B cell (primary cell): ENCODE results near the gene FOLR3. TPM values are rescaled to one million over a fixed set of nuclear protein-coding genes. Genes with fewer than 3 reads are reported as not detected.

Source experiments
- ATAC-seq: fragments of 200-7000 bp; cut with Tn5 transposase; one replicate; pipeline ENCODE4 v1.10.0; 2021; ENCODE audit warnings: low read depth, mild to moderate bottlenecking, moderate number of reproducible peaks, moderate library complexity
- CTCF ChIA-PET: fragments of 350-600 bp; sonication (Branson Sonifier 250); formaldehyde crosslinking; loops from one replicate; lab custom pipeline; 2021; ENCODE audit warnings: antibody characterized with exemption, inconsistent platforms; lab: Charles Lee
- POLR2A ChIA-PET: fragments of 350-600 bp; sonication (Branson Sonifier 250); formaldehyde crosslinking; loops from one replicate; lab custom pipeline; 2021; ENCODE audit warnings: antibody characterized with exemption; lab: Charles Lee
- DNase-seq: peaks from one replicate; pipeline ENCODE4 v3.0.0; 2013
- H2AFZ ChIP-seq: 2 replicates; pipeline ENCODE4 v1.6.1; 2012; ENCODE audit warnings: mild to moderate bottlenecking, low read depth, low read length; ENCODE audit not compliant: insufficient read depth, poor library complexity, severe bottlenecking
- H3K27ac ChIP-seq, 2 donors: 1 replicate in 1 of 2; 2 replicates in 1 of 2; pipeline ENCODE4 v1.5.1; 2012 to 2013; ENCODE audit warnings: low read length in 2 of 2, mild to moderate bottlenecking in 2 of 2, moderate library complexity in 1 of 2
- H3K27me3 ChIP-seq, 4 experiments: fragments of 200-600 bp in 1 of 4; sonication (generic) in 1 of 4; replicated peaks in 1 of 4; 1 replicate in 2 of 4; 2 replicates in 2 of 4; pipeline versions ENCODE4 v1.6.1 to v1.7.0; 2013 to 2016; ENCODE audit warnings: low read length in 3 of 4, mild to moderate bottlenecking in 2 of 4, mixed read lengths in 1 of 4, moderate library complexity in 1 of 4; ENCODE audit not compliant: insufficient read depth in 4 of 4, control insufficient read depth in 3 of 4; ENCODE audit errors: control extremely low read depth in 1 of 4
- H3K36me3 ChIP-seq, 2 experiments: replicated peaks in 1 of 2; 1 replicate in 1 of 2; 2 replicates in 1 of 2; pipeline versions ENCODE4 v1.6.1 to v1.7.1; 2013; ENCODE audit warnings: low read length in 1 of 2; ENCODE audit not compliant: insufficient read depth in 2 of 2, control insufficient read depth in 1 of 2; ENCODE audit errors: control extremely low read depth in 1 of 2, extremely low read depth in 1 of 2
- H3K4me1 ChIP-seq, 2 donors: fragments of 200-600 bp in 1 of 2; sonication (generic) in 1 of 2; 1 replicate in 1 of 2; 2 replicates in 1 of 2; pipeline versions ENCODE4 v1.5.1 to v1.6.1; 2013 to 2017; ENCODE audit warnings: low read length in 2 of 2; ENCODE audit not compliant: control insufficient read depth in 2 of 2, insufficient read depth in 2 of 2
- H3K4me2 ChIP-seq: replicated peaks from 2 replicates; pipeline ENCODE3; 2012; ENCODE audit warnings: mild to moderate bottlenecking, low read depth, low read length; ENCODE audit not compliant: poor library complexity, severe bottlenecking
- H3K4me3 ChIP-seq, 5 experiments: fragments of 200-600 bp in 1 of 5; sonication (generic) in 1 of 5; 1 replicate in 3 of 5; 2 replicates in 2 of 5; pipeline versions ENCODE4 v1.5.1 to v1.7.0; 2011 to 2016; ENCODE audit warnings: low read length in 4 of 5, mild to moderate bottlenecking in 4 of 5, low read depth in 2 of 5, control low read depth in 1 of 5, moderate library complexity in 1 of 5; ENCODE audit not compliant: insufficient read depth in 1 of 5; ENCODE audit errors: control extremely low read depth in 1 of 5, extremely low read depth in 1 of 5
- H3K79me2 ChIP-seq: fragments of 200-600 bp; sonication (generic); one replicate; pipeline ENCODE4 v1.6.0; 2016; ENCODE audit warnings: low read length; ENCODE audit not compliant: control insufficient read depth, insufficient read depth
- H3K9ac ChIP-seq: fragments of 200-600 bp; sonication (generic); 2 replicates; pipeline ENCODE4 v1.6.1; 2017; ENCODE audit warnings: mild to moderate bottlenecking, low read length, moderate library complexity
- H3K9me3 ChIP-seq, 3 donors: one replicate each; pipeline versions ENCODE4 v1.6.1 to v1.7.1; 2013; ENCODE audit warnings: low read length in 2 of 3; ENCODE audit not compliant: control insufficient read depth in 2 of 3, insufficient read depth in 1 of 3; ENCODE audit errors: control extremely low read depth in 1 of 3
- H4K20me1 ChIP-seq: 2 replicates; pipeline ENCODE4 v1.6.0; 2012; ENCODE audit warnings: mild to moderate bottlenecking, low read length; ENCODE audit not compliant: insufficient read depth, control insufficient read depth, poor library complexity, severe bottlenecking
- H3K27ac Mint-ChIP-seq: one replicate; pipeline ENCODE4 v1.8.0; 2021; ENCODE audit warnings: mixed read lengths
- H3K27me3 Mint-ChIP-seq: one replicate; pipeline ENCODE4 v1.8.0; 2021; ENCODE audit warnings: mixed read lengths
- H3K4me1 Mint-ChIP-seq: one replicate; pipeline ENCODE4 v1.8.0; 2021; ENCODE audit warnings: mixed read lengths
- H3K4me3 Mint-ChIP-seq: one replicate; pipeline ENCODE4 v1.8.0; 2021; ENCODE audit warnings: mixed read lengths
- H3K9me3 Mint-ChIP-seq: one replicate; pipeline ENCODE4 v1.8.0; 2022; ENCODE audit warnings: mixed read lengths; ENCODE audit not compliant: insufficient read depth
- EZH2 ChIP-seq: IDR thresholded peaks from 2 replicates; pipeline ENCODE4 v1.6.1; 2012; ENCODE audit warnings: borderline replicate concordance, low read depth, mild to moderate bottlenecking, moderate library complexity, low read length; ENCODE audit not compliant: insufficient read depth, poor library complexity, severe bottlenecking
- WGBS: methylation state at CpG from one replicate; pipeline ENCODE4 v1.1.5; 2013; ENCODE audit warnings: missing lambda C conversion rate; ENCODE audit not compliant: insufficient coverage; 5-methylcytosine and 5-hydroxymethylcytosine counted together
- intact Hi-C: fragments of 100-400 bp; cut with micrococcal nuclease; formaldehyde crosslinking; loops from one replicate; pipeline ENCODE4 v1.10.0; 2022
- polyA plus RNA-seq: library from polyadenylated mRNA; depleted of rRNA; stranded (reverse); fragments of >200 nt; gene quantifications from 2 replicates; pipeline ENCODE4 v1.2.3, GENCODE V29; 2012
- total RNA-seq, 2 donors: library from RNA; stranded (reverse); fragments of 120-200 nt in 1 of 2; gene quantifications; 1 replicate in 1 of 2; 2 replicates in 1 of 2; pipeline versions ENCODE4 v1.2.3 to v1.2.4, GENCODE V29; 2013 to 2022
- TF ChIP-seq, protein P1 (sequence below): fragments of 200-600 bp; IDR thresholded peaks from one replicate; pipeline ENCODE4 v1.8.0; 2022; ENCODE audit warnings: antibody characterized with exemption, mild to moderate bottlenecking

FOLR3 gene
- total and polyA plus RNA-seq, 2 donors (not counting 1 experiment from before 2014, with no cell fraction given) = 0.10 TPM; not detected in 1

DNA sequence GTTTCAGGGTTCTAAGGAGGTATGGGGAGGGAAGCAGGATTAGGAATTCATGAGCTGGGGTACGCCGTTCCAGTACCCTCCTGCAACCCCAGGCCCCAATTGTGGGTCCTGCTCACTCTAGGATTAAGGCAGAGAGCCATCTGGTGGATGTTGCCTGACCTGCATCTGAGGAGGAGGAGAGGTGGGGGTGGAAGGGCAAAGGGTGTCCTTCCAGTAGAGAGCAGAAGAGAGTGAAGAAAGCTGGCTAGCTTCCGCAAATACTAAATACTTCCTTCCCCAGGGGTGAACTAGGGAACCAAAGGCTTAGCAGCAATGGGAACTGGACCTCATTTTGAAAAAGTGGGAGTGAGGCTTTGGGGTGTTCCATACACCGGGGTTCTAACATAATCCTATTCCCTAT lies 44.2 kb upstream of the FOLR3 start:
- peaks cover 7 to 14% of the 10 kb centered on the region in 2 donors for H3K4me1 ChIP-seq
- peaks cover 0 to 33% of the 10 kb centered on the region in 2 experiments for H3K36me3 ChIP-seq
- TF ChIP-seq EZH2 = no peak
- TF ChIP-seq, protein P1, sequence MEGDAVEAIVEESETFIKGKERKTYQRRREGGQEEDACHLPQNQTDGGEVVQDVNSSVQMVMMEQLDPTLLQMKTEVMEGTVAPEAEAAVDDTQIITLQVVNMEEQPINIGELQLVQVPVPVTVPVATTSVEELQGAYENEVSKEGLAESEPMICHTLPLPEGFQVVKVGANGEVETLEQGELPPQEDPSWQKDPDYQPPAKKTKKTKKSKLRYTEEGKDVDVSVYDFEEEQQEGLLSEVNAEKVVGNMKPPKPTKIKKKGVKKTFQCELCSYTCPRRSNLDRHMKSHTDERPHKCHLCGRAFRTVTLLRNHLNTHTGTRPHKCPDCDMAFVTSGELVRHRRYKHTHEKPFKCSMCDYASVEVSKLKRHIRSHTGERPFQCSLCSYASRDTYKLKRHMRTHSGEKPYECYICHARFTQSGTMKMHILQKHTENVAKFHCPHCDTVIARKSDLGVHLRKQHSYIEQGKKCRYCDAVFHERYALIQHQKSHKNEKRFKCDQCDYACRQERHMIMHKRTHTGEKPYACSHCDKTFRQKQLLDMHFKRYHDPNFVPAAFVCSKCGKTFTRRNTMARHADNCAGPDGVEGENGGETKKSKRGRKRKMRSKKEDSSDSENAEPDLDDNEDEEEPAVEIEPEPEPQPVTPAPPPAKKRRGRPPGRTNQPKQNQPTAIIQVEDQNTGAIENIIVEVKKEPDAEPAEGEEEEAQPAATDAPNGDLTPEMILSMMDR = peak; percentile 82
- no peaks in the 10 kb centered on the region for H4K20me1 ChIP-seq
- H3K4me1 Mint-ChIP-seq = peaks cover 16% of the 10 kb centered on the region
- H3K9me3 Mint-ChIP-seq = no peaks in the 10 kb centered on the region
- H3K9ac ChIP-seq = no peak overlapping the region
- 6% methylated on average over 2 of the region's 4 CpGs for WGBS
- ATAC-seq = peak; percentile 99
- H3K79me2 ChIP-seq = no peaks in the 10 kb centered on the region
- CTCF ChIA-PET = interaction anchor here (0.6 to 7.2 kb wide), 28 partner anchors 9 to 339 kb away, joined by 3 to 292 read pairs (median 4); partner anchors contain the start of genes ANAPC15, IL18BP, LAMTOR1 and RNF121
- POLR2A ChIA-PET = interaction anchor here (1.2 to 1.5 kb wide), 2 partner anchors 21 to 51 kb away, joined by 4 to 6 read pairs; partner anchors contain the start of gene ANAPC15
- H3K4me3 ChIP-seq = no peak overlapping the region
- H3K4me3 Mint-ChIP-seq = no peak overlapping the region
- peak overlapping the region; percentile 73 for H3K27ac Mint-ChIP-seq
- no peaks in the 10 kb centered on the region for H3K9me3 ChIP-seq
- intact Hi-C loops = loop anchor here (1.0 kb wide), 2 partner anchors 11 to 114 kb away; partner anchors contain the start of genes LRRC51 and NUMA1
- DNase-seq = peak; percentile 85
- H2AFZ ChIP-seq = no peak overlapping the region
- no peaks in the 10 kb centered on the region for H3K27me3 Mint-ChIP-seq
- peak overlapping the region; percentile 7 for H3K4me2 ChIP-seq
- peak overlapping the region; percentile 7 to 25 for H3K27ac ChIP-seq
- H3K27me3 ChIP-seq = no peaks in the 10 kb centered on the region

DNA sequence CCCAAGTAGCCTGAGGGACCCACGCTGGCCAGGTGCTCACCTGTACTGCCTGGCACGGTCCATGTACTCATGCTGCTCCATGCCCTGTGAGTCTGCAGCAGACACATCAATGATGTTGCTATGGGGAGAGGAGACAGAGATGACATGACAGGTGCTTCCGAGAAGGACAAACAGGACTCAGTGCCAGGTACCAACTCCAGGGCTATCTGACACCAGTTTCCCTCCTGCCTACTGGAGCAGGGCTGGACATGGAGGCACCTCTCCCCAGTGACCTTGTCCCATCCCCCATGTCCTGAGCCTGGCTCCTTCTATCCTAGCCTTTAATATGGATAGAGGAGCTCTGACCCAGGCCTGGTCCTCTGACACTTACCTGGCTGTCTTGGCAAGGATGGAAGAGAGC lies 36.8 kb upstream of the FOLR3 start:
- CTCF ChIA-PET = interaction anchor here (1.1 to 4.7 kb wide), 6 partner anchors 8 to 73 kb away, joined by 3 to 37 read pairs (median 4); partner anchors contain the start of gene ANAPC15
- Histone ChIP-seq H3K27ac (no peak overlapping the region), H3K36me3 (peaks cover 0 to 59% of the 10 kb centered on the region in 2 experiments), H3K4me2 (no peak overlapping the region), H2AFZ (no peak overlapping the region), H3K27me3 (no peaks in the 10 kb centered on the region), H3K79me2 (peaks cover 61% of the 10 kb centered on the region), H3K4me3 (no peak overlapping the region), H3K9ac (no peak overlapping the region), H3K9me3 (peaks cover 0 to 5% (median 0%) of the 10 kb centered on the region in 3 donors), H4K20me1 (peaks cover 26% of the 10 kb centered on the region), H3K4me1 (peaks cover 23 to 32% of the 10 kb centered on the region in 2 donors)
- H3K27ac Mint-ChIP-seq = no peak overlapping the region
- no peaks in the 10 kb centered on the region for H3K9me3 Mint-ChIP-seq
- TF ChIP-seq, protein P1 = no peak
- TF ChIP-seq EZH2 = no peak
- 100% methylated on average over 3 of the region's 3 CpGs for WGBS
- intact Hi-C loops = no loop called here
- H3K4me3 Mint-ChIP-seq = no peak overlapping the region
- peaks cover 36% of the 10 kb centered on the region for H3K4me1 Mint-ChIP-seq
- H3K27me3 Mint-ChIP-seq = no peaks in the 10 kb centered on the region
- DNase-seq (no peak), ATAC-seq (no peak)
- POLR2A ChIA-PET = no interaction called here
